HG03175 (cell line): ENCODE measurements around the gene KNOP1.

ENCODE experiments used
- ATAC-seq: cut with Tn5 transposase; IDR thresholded peaks from one replicate; pipeline ENCODE4 v1.9.1; 2021; ENCODE audit warnings: mild to moderate bottlenecking, moderate library complexity; ENCODE audit not compliant: unreplicated experiment

Gene KNOP1

DNA sequence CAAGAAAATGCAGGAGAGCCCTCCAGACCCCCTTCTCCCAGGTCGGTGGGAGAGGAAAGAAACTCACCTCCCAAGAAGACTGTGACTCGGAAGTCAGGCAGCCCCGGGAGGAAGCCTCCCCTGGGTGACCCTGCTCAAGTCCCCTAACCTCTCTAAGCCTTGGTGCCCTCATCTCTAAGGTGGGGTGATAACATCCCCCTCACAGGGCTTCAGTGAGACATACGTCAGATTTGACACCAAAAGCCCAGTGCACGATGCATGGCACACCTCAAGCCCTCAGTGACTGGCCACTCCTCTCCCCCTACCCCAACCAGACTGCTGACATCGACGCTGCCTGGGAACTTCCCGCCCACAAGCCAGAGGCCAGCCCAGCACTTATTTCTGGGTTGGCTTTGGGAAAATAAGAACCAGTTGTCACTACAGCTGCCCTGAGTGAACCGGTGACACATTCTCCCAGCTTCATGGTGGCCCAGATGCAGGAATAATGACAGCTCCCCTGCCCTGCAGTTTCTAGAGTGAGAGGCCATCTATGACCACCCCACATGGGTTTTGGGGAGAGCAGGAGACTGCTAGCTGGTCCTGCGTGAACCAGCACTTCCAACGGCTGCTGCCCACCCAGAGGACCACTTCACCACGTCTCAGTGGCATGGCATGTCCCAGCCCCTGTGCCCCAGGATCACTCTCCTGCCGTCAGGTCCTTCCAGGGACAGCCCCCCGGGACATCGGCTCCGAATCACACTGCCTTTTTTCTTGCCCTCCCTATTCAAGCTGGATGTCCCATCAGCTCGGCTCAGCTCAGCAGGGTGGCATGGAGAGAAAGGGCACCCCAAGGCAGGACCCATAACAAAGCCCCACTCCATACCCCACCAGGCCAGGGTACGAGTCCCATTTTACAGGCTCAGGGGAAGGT, 9.5 kb downstream of the KNOP1 start:
- no peak for ATAC-seq

DNA sequence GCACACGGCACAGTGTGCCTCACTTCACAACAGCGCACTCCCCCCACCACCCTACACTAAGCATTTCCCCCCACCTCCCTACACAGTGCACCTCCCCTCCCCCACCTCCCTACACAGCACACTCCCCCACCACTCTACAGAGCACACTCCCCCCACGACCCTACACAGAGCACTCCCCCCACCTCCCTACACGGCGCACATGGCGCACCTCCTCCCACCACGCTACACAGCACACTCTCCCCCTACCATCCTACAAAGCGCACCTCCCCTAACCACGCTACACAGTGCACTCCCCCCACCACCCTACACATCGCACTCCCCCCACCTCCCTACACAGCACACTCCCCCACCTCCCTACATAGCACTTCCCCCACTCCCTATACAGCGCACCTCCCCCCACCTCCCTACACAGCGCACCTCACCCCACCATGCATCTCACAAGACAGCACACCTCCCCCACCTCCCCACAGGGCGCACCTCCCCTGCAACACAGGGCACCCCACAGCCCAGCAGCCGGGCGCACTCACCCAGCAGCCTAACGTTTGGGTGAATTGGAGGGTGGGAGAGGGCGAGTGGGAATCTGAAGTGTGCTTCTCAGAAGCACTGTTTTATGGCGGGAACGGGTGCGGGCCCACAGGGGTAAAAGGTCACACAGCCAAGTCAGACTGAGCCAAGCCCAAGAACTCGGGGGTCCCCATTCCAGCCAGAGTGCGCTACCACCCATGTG, 10.3 kb downstream of the KNOP1 start:
- no peak for ATAC-seq

DNA sequence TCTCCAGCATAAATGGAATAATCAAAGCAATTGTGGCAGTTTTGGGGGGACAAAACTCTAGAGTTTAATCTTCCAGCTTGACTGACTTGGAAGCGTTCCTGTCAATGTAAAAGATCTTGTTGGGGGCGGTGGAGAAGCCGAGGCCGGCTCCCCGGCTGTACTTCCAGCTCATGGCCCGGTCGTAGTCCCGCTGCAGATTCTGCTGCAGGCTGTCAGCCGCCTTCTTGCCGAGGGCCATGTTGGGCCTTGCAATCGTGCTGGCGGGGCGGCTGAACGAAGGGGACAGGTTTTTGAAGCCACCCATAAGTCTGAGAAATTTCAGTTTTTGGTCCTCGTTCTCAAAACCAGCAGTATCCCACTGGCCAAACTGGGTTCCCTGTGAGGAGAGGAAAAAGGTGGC, 11.2 kb downstream of the KNOP1 start:
- ATAC-seq = no peak

DNA sequence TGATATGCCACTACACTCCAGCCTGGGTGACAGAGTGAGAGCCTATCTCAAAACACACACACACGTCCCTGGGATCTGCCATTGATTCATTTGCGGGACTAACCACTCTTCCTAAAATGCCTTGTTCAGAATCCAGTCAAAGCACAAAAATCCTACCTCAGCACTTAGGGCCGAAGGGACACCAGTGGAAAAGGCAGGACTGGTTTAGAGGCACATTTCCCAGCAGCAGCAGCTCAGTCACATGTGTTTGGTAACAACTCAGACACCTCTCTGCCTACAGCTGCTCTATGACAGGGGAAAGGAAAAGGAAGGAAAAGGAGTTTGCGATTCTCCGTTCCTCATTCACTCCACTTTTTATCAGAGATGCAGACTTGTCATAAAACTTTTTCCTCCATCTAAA, 12.2 kb downstream of the KNOP1 start:
- ATAC-seq = no peak

DNA sequence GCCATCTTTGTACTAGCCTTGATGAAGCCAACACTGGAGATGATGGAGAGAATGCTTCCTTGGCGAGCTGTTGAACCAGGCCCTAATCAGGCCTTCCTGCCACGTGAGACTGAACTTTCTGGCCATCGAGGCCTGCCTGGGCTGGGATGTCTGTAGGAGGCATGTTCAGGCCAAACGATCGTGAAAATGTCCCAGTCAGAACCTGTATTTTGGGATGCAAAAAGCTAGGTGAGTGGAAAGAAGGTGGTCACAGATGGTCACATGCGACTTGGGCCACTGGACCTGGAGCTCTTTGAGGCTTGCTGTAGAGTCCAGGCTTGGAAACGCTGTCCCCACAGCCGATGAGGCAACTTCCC, 12.9 kb downstream of the KNOP1 start:
- no peak for ATAC-seq

DNA sequence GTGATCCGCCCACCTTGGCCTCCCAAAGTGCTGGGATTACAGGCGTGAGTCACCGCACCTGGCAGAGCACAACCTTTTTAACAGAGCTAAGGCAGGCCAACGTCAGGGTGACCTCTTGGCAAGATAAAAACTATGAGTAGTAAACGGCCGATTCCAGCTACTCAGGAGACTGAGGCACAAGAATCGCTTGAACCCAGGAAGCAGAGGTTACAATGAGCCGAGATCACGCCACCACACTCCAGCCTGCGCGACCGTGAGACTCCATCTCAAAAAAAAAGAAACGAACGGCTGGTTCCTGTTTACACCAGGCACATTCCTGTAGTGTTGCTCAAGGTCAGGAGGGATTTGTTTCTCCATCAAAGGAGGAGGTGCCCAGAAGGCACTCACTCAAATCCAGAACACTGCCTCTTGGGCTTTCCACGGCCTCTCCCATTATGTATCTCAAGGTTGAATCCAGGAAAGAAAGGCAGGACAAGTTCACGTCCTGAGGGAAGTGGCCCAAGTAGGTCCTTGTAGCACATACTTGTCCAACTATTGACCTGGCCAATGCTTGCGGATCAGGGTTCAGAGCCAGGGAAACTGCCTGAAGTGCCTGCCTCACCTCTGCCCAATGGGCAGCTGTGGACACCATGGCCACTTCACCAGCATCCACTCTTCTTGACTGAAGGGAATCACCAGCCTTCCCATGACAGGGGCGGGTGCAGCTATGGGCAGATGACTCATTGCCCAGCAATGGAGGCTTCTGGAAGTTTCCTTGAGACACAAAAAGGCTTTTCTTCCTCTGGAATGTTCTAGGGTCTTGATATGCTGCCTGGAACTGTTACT, 13.5 kb downstream of the KNOP1 start:
- no peak for ATAC-seq

DNA sequence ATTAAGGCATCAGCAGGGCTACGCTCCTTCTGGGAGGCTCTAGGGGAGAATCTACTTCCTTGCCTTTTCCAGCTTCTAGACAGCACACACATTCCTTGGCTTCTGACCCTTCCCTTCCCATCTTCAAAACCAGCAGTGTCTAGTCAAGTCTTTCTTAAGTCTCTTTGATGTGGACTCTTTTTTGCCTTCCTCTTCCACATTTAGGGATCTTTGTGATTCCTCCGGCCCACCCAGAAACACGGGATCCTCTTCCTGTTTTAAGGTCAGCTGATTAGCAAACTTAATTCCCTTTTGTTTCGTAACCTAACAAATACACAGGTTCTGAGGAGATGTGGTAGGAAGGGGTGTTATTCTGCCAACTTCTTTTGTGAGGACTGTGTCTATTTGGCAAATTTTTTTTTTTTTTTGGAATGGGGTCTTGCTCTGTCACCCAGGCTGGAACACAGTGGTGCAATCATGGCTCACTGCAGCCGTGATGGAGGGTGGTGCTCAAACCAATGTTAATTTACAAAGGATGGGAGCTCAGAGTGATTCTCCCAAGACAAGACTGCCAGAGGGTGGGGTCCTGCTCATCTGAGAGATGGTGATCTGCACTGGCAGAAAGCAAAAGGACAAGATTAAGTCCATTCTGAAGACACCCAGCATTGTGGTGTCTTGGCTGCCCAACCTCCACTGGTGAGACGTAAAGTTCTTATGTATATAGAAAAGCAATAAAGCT, 14.7 kb downstream of the KNOP1 start:
- no peak for ATAC-seq

DNA sequence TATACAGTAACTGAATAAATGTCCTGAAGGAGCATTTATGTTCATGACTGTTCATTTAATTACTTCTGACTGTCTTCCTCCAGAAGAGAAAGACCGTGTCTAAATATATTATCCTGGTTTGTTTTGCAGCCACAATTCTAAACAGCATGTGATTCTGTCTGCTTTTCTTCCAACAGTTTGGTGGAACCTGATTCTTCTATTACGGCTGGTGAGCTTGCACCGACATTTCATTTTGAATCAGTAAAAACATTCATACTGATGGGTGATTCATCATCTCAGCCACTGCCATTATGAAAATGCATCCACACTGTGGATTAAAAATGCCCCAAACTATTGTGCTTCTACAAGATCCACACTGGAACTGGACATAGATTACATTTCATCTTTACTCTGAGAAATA, 16.9 kb downstream of the KNOP1 start:
- ATAC-seq = no peak

DNA sequence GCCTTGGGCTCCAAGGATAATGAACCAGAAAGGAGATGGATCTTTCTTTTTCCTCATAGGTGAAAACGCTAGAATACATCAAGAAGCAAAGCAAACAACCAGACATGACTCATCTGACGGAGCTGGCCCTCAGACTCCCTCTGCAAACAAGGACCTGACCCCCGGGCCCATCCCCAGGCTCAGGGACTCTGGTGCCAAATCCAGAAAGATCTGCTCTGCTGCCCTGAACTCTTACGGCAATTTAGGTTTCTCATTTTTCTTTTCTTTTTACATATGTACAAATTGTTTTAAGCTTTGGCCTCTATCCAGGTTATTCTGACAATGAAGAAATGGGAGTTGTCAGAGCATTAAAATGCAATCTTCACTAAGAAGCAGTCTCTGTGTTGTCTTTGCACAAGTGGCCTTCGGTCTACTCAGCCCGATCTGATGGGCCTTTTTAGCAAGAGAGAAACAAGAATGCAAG, 17.7 kb downstream of the KNOP1 start:
- ATAC-seq = no peak

DNA sequence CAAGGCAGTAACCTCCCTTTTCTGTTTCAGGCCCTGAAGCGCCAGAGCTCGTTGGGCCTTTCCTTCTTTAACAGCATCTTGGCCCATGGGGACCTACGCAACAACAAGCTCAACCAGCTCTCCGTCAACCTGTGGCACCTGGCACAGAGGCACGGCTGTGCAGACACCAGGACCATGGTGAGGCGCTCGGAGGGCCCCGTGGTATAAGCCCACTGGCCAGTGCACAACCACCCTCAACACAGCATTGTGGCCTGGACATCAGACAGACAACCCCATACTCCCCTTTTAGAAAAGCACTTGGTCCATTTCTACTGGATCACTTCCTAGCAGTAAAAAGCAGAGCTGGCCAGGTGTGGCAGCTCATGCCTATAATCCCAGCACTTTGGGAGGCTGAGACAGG, 18.6 kb downstream of the KNOP1 start:
- no peak for ATAC-seq

DNA sequence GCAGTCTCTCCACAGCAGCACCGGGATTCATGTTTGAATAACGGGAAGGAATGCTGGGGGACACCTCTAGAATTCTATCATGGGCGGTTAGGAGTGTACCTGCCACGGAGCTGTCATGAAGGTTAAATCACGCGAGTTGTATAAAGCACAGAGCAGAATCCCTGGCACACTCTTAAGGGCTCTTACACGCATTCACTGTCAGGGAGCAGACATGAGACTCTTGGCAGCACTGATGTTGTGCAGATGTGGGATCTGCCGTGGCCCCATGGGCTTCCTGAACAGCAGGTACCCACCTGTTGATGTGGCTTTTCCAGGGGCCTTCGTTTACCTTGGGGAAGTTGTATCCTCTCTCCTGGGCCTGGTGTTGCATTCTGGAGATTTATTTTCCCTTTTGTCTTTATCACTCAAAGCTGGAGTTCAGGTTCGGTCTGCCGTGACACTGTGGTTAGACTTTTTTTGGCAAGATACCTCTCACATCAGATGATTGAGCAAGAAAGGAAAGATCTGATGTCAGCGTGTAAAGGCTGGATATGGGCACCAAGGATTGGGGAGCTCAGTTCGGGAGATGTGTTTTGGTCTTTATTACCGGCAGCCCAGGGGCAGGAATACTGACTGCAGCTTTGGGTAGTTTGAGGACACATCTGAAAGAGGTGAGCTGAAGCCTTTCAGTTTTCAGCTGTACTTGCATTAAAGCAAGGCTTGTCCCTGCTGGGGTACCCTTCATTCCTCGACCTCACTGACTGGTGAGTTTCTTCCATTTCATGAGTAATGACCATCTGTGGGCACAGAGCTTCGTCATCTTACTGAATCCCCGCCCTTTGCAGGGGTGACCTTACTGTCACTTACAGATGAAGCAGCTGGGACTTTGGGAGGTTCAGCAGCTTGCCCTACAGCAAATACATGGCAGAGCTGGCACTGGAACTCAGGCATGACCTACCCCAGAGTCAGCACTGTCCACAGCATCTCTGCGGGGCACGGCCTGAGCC, 19.3 kb downstream of the KNOP1 start:
- no peak for ATAC-seq

DNA sequence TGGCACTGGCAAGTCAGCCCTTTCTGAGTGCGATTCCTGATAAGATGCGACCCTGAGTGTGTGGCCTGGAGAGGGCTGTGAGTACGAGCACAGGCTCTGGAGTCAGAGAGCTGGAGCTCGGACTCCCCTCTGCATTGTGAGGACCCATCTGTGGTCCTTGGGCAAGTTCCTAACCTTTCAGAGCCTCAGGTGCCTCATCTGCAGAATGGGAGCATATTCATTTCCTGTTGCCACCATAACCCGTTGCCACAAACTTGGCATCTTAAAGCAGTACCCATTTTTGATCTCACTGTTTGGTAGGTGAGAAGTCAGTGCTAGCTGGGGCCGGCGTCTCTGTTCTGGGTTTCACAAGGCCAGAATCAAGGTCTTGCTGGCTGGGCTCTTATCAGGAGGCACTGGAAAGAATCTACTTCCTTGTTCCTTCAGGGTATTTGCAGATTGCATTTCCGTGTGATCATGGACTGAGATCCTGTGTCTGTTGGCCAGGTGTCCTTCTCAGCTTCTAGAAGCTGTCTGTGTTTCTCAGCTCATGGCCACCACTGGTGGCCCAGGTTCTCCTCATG, 20.2 kb downstream of the KNOP1 start:
- ATAC-seq = no peak

DNA sequence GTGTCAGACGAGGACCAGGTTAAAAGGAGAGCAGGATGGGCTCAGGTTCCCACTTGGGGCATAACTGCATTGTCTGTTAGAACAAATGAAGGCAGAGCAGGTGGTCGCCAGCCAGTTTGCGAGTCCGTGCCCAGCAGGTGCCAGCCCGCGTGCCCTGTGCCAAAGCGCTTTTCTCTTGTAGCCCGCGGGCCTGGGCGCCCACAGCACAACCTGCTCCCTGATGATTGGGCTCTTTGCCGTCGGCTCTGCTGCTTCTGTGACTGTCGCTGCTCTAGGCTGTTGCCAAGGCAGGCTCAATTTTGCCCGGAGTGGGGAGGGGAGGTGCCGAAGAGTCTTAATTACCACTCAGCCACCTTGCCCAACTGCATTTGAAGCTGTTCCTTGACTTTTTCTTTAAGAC, 21.1 kb downstream of the KNOP1 start:
- no peak for ATAC-seq

DNA sequence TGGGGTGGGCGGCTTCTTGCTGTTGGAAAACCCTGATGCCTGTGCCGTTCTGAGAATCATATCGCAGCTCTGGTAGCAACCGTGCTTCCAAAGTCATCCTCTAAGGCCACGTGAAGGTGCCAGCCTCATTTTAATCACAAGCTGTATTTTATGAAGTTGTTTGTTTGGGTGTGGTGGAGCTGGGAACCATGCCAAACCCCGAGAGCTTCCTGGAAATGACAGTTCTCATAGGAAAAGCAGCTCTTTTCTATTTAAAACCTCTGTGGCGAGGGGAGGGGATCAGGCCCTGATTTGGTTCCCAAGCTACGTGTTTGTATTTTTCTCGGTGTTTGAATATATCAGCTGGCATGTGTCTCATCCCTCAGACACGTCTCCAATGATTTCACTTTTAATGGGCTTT, 21.7 kb downstream of the KNOP1 start:
- ATAC-seq = no peak

DNA sequence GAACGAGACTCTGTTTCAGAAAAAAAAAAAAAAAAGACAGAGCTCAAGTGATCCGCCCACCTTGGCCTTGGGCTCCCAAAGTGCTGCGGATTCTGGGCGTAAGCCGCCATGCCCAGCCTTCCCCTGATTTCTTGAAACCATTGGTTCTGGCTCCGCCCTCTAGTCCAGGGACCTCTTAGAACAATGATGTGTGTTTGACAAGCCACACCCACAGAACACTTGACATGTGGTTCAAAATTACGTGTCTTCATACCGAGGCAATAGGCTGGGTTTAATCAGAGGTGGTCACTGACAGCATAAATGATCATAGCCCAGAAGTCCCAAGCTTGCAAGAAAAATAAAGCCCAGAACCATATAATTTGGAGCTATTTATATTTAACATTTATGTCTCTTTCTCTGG, 23.0 kb downstream of the KNOP1 start:
- ATAC-seq = no peak

DNA sequence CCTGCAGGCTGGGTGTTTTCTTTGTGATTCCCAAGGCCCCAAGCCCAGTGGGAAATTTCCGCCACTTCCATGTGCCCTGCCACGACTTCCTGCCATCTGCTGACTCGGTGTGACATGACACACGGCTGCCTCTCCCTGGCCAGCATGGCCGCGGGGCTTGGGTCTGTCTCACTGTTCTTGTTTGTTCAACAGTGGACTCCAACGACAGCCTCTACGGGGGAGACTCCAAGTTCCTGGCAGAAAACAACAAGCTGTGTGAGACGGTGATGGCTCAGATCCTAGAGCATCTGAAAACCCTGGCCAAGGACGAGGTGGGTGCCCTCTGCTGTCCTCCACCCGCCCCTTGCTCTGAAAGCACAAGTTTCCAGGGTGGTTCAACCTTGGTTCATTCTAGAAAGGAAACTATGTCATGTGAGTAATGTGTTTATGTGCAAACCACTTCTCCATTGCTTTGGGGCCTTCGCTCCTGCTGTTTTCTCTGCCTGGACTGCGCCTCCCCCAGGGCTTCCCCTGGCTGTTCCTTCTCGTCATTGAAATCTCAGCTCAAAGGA, 26.8 kb downstream of the KNOP1 start:
- ATAC-seq = no peak

DNA sequence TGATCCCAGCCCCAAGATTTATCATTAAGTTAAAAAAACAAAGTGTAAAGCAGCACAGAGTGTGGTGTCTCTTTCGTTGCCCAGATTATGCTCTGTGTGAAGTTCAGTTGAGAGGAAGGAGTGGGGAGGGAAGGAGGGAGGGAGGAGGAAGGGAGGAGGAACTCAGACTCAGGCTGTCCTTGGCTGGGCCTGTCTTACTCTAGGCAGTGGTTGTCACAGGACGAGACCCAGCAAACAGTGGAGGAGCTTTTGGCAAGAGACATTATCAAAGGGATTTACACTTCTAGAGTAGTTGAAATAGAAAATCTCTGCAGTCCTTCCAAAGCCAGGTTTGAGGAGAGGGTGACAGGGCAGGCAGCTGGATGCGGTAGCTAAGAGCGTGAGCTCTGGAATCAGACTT, 27.8 kb downstream of the KNOP1 start:
- no peak for ATAC-seq

DNA sequence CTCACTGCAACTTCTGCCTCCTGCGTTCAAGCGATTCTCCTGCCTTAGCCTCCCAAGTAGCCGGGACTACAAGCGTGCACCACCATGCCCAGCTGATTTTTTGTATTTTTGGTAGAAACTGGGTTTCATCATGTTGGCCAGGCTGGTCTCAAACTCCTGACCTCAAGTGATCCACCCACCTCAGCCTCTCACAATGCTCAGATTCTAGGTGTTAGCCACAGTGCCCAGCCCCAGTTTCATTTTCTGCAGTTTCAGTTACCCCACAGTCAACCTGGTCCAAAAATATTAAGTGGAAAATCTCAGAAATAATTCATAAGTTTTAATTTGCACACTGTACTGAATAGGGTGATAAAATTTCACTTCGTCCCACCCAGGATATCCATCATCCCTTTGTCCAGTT, 28.7 kb downstream of the KNOP1 start:
- no peak for ATAC-seq

DNA sequence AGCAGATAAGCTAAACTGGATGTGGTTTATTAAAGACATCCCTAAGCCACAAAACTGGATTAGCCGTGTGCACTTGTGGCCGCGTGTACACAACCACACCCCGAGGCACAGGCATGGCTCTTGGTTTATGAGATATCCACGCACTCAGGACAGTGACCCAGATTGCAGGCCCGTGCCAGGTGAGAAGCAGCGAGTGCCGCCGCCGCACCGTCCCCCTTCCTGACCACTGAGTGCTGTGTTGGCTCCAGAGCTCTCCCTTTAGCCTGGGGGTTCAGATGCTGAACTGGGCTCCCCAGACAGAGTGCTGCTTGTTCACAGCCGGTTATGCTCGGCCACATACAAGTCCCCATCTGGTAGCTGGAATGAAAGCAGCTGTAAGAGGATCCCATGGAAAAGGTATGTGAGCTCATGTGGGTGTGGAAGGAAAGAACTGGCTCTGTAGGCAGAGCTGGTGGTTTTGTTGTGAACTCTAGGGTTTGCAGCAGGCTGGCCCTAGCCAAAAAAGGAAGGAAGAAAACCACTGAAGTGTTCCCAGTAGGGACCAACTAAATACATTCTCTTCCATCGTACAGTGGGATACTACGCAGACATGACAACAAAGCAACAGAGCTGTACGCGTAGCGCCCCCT, 29.5 kb downstream of the KNOP1 start:
- no peak for ATAC-seq
